ENCODE results near the gene NKIRAS2.

GRCh38 chr17:42010898-42011516 is 8.9 kb upstream of the NKIRAS2 start:
- TF ChIP-seq CTCF (IDR thresholded peaks at IDR 0.05; ENCODE audit: extremely low read depth in 1 of 2, insufficient read depth in 1 of 2, low read depth in 1 of 2, low read length in 2 of 2) (no peak), EZH2 (IDR thresholded peaks at IDR 0.05; ENCODE audit: borderline replicate concordance, low read depth, low read length, severe bottlenecking) (no peak)
